Activated naive CD4-positive, alpha-beta T cell treated with anti-CD3 and anti-CD28 coated beads for 36 hours (primary cell): ENCODE data around the gene AMY2B. TPM values are rescaled to one million over a fixed set of nuclear protein-coding genes. Genes with fewer than 3 reads are reported as not detected.
"Not testable (repeated sequence)": the region's sequence is repeated elsewhere in the genome, so short reads cannot be mapped to it uniquely, and the experiment has no call there.

Experiments used
- CTCF ChIA-PET: fragments of 350-600 bp; sonication (Branson Sonifier 250); formaldehyde crosslinking; loops from one replicate; lab custom pipeline; 2021; ENCODE audit warnings: antibody characterized with exemption; lab: Charles Lee
- DNase-seq: peaks from one replicate; pipeline ENCODE4 v3.0.0-alpha.2; 2020
- H3K27ac Mint-ChIP-seq: one replicate; pipeline ENCODE4 v1.8.0; 2021; ENCODE audit warnings: mild to moderate bottlenecking, mixed read lengths
- H3K27me3 Mint-ChIP-seq: one replicate; pipeline ENCODE4 v1.8.0; 2021; ENCODE audit warnings: low read depth, mixed read lengths
- H3K36me3 Mint-ChIP-seq: one replicate; pipeline ENCODE4 v1.8.0; 2021; ENCODE audit warnings: low read depth, mixed read lengths
- H3K4me1 Mint-ChIP-seq: one replicate; pipeline ENCODE4 v1.8.0; 2021; ENCODE audit warnings: low read depth, mixed read lengths
- H3K4me3 Mint-ChIP-seq: one replicate; pipeline ENCODE4 v1.8.0; 2021; ENCODE audit warnings: mild to moderate bottlenecking, moderate library complexity, mixed read lengths
- H3K9me3 Mint-ChIP-seq: one replicate; pipeline ENCODE4 v1.8.0; 2021; ENCODE audit warnings: mixed read lengths
- intact Hi-C: fragments of 100-400 bp; cut with micrococcal nuclease; formaldehyde crosslinking; loops from one replicate; pipeline ENCODE4 v1.15.1; 2023
- total RNA-seq, 2 experiments: library from RNA; stranded (reverse); gene quantifications; one replicate each; pipeline ENCODE4 v1.2.3, GENCODE V29; 2021

Gene AMY2B
- total RNA-seq, 2 experiments from 2014 or later, result 2.9 to 4.1 TPM

GRCh38 chr1:103561643-103562395 is 9.6 kb upstream of the AMY2B start:
- intact Hi-C loops, result no loop called here
- Mint-ChIP-seq H3K27me3 (no peaks in the 10 kb centered on the region), H3K9me3 (no peaks in the 10 kb centered on the region), H3K4me3 (no peak overlapping the region), H3K36me3 (peaks cover 6% of the 10 kb centered on the region), H3K4me1 (peaks cover 7% of the 10 kb centered on the region), H3K27ac (no peak overlapping the region)
- CTCF ChIA-PET, result no interaction called here
- DNase-seq, result no peak

- H3K4me3 Mint-ChIP-seq, result no peak overlapping the region
- no peak for DNase-seq
- intact Hi-C loops, result no loop called here
- no peaks in the 10 kb centered on the region for H3K27me3 Mint-ChIP-seq
- CTCF ChIA-PET, result interaction anchor here (0.6 kb wide), 1 partner anchor 1203 kb away, joined by 3 read pairs; no protein-coding TSS in a partner anchor
- peaks cover 7% of the 10 kb centered on the region for H3K4me1 Mint-ChIP-seq
- H3K9me3 Mint-ChIP-seq, result no peaks in the 10 kb centered on the region
- no peaks in the 10 kb centered on the region for H3K36me3 Mint-ChIP-seq
- no peak overlapping the region for H3K27ac Mint-ChIP-seq
These were observed 8.3 kb upstream of the AMY2B start for GRCh38 chr1:103563056-103563455.

GRCh38 chr1:103569493-103569892 is 1.9 kb upstream of the AMY2B start:
- Mint-ChIP-seq H3K27ac (no peak overlapping the region), H3K27me3 (no peaks in the 10 kb centered on the region), H3K36me3 (peaks cover 8% of the 10 kb centered on the region), H3K9me3 (no peaks in the 10 kb centered on the region), H3K4me3 (no peak overlapping the region), H3K4me1 (no peaks in the 10 kb centered on the region)
- DNase-seq, result no peak
- CTCF ChIA-PET, result interaction anchor here (0.7 kb wide), 1 partner anchor 35 kb away, joined by 4 read pairs; no protein-coding TSS in a partner anchor
- intact Hi-C loops, result no loop called here

GRCh38 chr1:103576065-103576464 is 4.7 kb downstream of the AMY2B start:
- intact Hi-C loops, result no loop called here
- H3K27ac Mint-ChIP-seq, result no peak overlapping the region
- H3K27me3 Mint-ChIP-seq, result no peaks in the 10 kb centered on the region
- no peak for DNase-seq
- H3K36me3 Mint-ChIP-seq, result peaks cover 7% of the 10 kb centered on the region
- no peaks in the 10 kb centered on the region for H3K9me3 Mint-ChIP-seq
- peaks cover 5% of the 10 kb centered on the region for H3K4me1 Mint-ChIP-seq
- no peak overlapping the region for H3K4me3 Mint-ChIP-seq
- CTCF ChIA-PET, result no interaction called here

- H3K27ac Mint-ChIP-seq, H3K9me3 Mint-ChIP-seq, H3K4me1 Mint-ChIP-seq, H3K27me3 Mint-ChIP-seq, DNase-seq, CTCF ChIA-PET, H3K4me3 Mint-ChIP-seq, H3K36me3 Mint-ChIP-seq, intact Hi-C loops: not testable (repeated sequence)
These were observed 5.4 kb downstream of the AMY2B start for GRCh38 chr1:103576784-103577183.

- no peak for DNase-seq
- Mint-ChIP-seq H3K27ac (no peak overlapping the region), H3K36me3 (peaks cover 4% of the 10 kb centered on the region), H3K27me3 (no peaks in the 10 kb centered on the region), H3K9me3 (no peaks in the 10 kb centered on the region), H3K4me1 (no peaks in the 10 kb centered on the region), H3K4me3 (no peak overlapping the region)
- CTCF ChIA-PET, result no interaction called here
- intact Hi-C loops, result no loop called here
These were observed 11.1 kb downstream of the AMY2B start for GRCh38 chr1:103582464-103582863.

- DNase-seq, result no peak
- no peak overlapping the region for H3K4me3 Mint-ChIP-seq
- no peaks in the 10 kb centered on the region for H3K4me1 Mint-ChIP-seq
- H3K36me3 Mint-ChIP-seq, result peaks cover 4% of the 10 kb centered on the region
- CTCF ChIA-PET, result no interaction called here
- peaks cover 2% of the 10 kb centered on the region for H3K9me3 Mint-ChIP-seq
- H3K27ac Mint-ChIP-seq, result no peak overlapping the region
- no peaks in the 10 kb centered on the region for H3K27me3 Mint-ChIP-seq
- intact Hi-C loops, result no loop called here
These were observed 12.5 kb downstream of the AMY2B start for GRCh38 chr1:103583887-103584286.

GRCh38 chr1:103584537-103584936 is 13.1 kb downstream of the AMY2B start:
- peaks cover under 1% of the 10 kb centered on the region for H3K27me3 Mint-ChIP-seq
- CTCF ChIA-PET, result interaction anchor here (0.6 kb wide), 1 partner anchor 375 kb away, joined by 4 read pairs; no protein-coding TSS in a partner anchor
- no peak overlapping the region for H3K27ac Mint-ChIP-seq
- no peak for DNase-seq
- no peak overlapping the region for H3K4me3 Mint-ChIP-seq
- peaks cover 6% of the 10 kb centered on the region for H3K9me3 Mint-ChIP-seq
- no peaks in the 10 kb centered on the region for H3K4me1 Mint-ChIP-seq
- intact Hi-C loops, result no loop called here
- peaks cover 4% of the 10 kb centered on the region for H3K36me3 Mint-ChIP-seq

- DNase-seq, H3K27me3 Mint-ChIP-seq, CTCF ChIA-PET, H3K9me3 Mint-ChIP-seq, H3K4me1 Mint-ChIP-seq, H3K27ac Mint-ChIP-seq, intact Hi-C loops, H3K4me3 Mint-ChIP-seq, H3K36me3 Mint-ChIP-seq: not testable (repeated sequence)
These were observed 31.4 kb downstream of the AMY2B start for GRCh38 chr1:103602740-103603139.

- H3K4me3 Mint-ChIP-seq, result no peak overlapping the region
- no peaks in the 10 kb centered on the region for H3K4me1 Mint-ChIP-seq
- DNase-seq, result no peak
- H3K27me3 Mint-ChIP-seq, result no peaks in the 10 kb centered on the region
- H3K36me3 Mint-ChIP-seq, result no peaks in the 10 kb centered on the region
- intact Hi-C loops, result no loop called here
- H3K9me3 Mint-ChIP-seq, result no peaks in the 10 kb centered on the region
- CTCF ChIA-PET, result no interaction called here
- no peak overlapping the region for H3K27ac Mint-ChIP-seq
These were observed 45.0 kb downstream of the AMY2B start for GRCh38 chr1:103616362-103616761.

GRCh38 chr1:103616994-103617477 is 45.6 kb downstream of the AMY2B start, which contains the start of gene AMY2A:
AMY2A (plus strand) TSS chr1:103617427; CDS start chr1:103617441, 14 bp downstream.
- H3K4me3 Mint-ChIP-seq, intact Hi-C loops, CTCF ChIA-PET, H3K4me1 Mint-ChIP-seq, DNase-seq, H3K9me3 Mint-ChIP-seq, H3K27ac Mint-ChIP-seq, H3K27me3 Mint-ChIP-seq, H3K36me3 Mint-ChIP-seq: not testable (repeated sequence)

- CTCF ChIA-PET, intact Hi-C loops, H3K4me1 Mint-ChIP-seq, H3K36me3 Mint-ChIP-seq, DNase-seq, H3K27me3 Mint-ChIP-seq, H3K27ac Mint-ChIP-seq, H3K4me3 Mint-ChIP-seq, H3K9me3 Mint-ChIP-seq: not testable (repeated sequence)
These were observed 56.0 kb downstream of the AMY2B start for GRCh38 chr1:103627436-103627835.
